MM.1S (cell line): ENCODE data around the gene GALNT10.

Experiments
- DNase-seq: peaks from one replicate; pipeline ENCODE4 v3.0.0-alpha.2; 2015
- H2AFZ ChIP-seq: fragments of 300-600 bp; sonication (generic); 2 replicates; pipeline ENCODE4 v1.6.0; 2016; ENCODE audit warnings: antibody characterized with exemption, low read length
- H3F3A ChIP-seq: fragments of 300-600 bp; sonication (generic); 2 replicates; pipeline ENCODE4 v1.6.1; 2016; ENCODE audit warnings: mild to moderate bottlenecking, antibody characterized with exemption, low read length, moderate library complexity, mixed read lengths; ENCODE audit not compliant: insufficient read depth
- H3K27ac ChIP-seq: fragments of 300-600 bp; sonication (generic); 2 replicates; pipeline ENCODE4 v1.5.1; 2016; ENCODE audit warnings: mild to moderate bottlenecking, low read length
- H3K27me3 ChIP-seq: fragments of 300-600 bp; sonication (generic); replicated peaks from 2 replicates; pipeline ENCODE4 v1.6.0; 2016; ENCODE audit warnings: low read length; ENCODE audit not compliant: insufficient read depth
- H3K36me3 ChIP-seq: fragments of 300-600 bp; sonication (generic); replicated peaks from 2 replicates; pipeline ENCODE4 v1.6.1; 2016; ENCODE audit warnings: mild to moderate bottlenecking, low read length, mixed read lengths; ENCODE audit not compliant: insufficient read depth
- H3K4me1 ChIP-seq: fragments of 300-600 bp; sonication (generic); 2 replicates; pipeline ENCODE4 v1.6.1; 2016; ENCODE audit warnings: low read length, mixed read lengths
- H3K4me2 ChIP-seq: fragments of 300-600 bp; sonication (generic); 2 replicates; pipeline ENCODE4 v1.6.0; 2016; ENCODE audit warnings: low read depth, low read length
- H3K4me3 ChIP-seq: fragments of 300-600 bp; sonication (generic); 2 replicates; pipeline ENCODE4 v1.5.1; 2016; ENCODE audit warnings: low read length, mixed read lengths
- H3K79me2 ChIP-seq: fragments of 300-600 bp; sonication (generic); 2 replicates; pipeline ENCODE4 v1.6.1; 2016; ENCODE audit warnings: mixed run types, low read length, mixed read lengths
- H3K9ac ChIP-seq: fragments of 300-600 bp; sonication (generic); 2 replicates; pipeline ENCODE4 v1.6.1; 2016; ENCODE audit warnings: low read length, mixed read lengths
- H3K9me2 ChIP-seq: fragments of 300-600 bp; sonication (generic); replicated peaks from 2 replicates; pipeline ENCODE4 v1.6.1; 2016; ENCODE audit warnings: mild to moderate bottlenecking, low read length, mixed read lengths; ENCODE audit not compliant: insufficient read depth
- H3K9me3 ChIP-seq: fragments of 300-600 bp; sonication (generic); replicated peaks from 2 replicates; pipeline ENCODE4 v1.6.1; 2016; ENCODE audit warnings: mild to moderate bottlenecking, low read length, mixed read lengths; ENCODE audit not compliant: insufficient read depth
- H4K20me1 ChIP-seq: fragments of 300-600 bp; sonication (generic); 2 replicates; pipeline ENCODE4 v1.6.1; 2016; ENCODE audit warnings: mild to moderate bottlenecking, low read length, moderate library complexity, mixed read lengths; ENCODE audit not compliant: insufficient read depth
- EZH2 ChIP-seq: fragments of 300-600 bp; sonication (generic); optimal IDR thresholded peaks from 2 replicates; pipeline ENCODE3; 2017; ENCODE audit warnings: low read depth, mild to moderate bottlenecking, antibody characterized with exemption, low read length, mixed read lengths
- EZH2phosphoT487 ChIP-seq: fragments of 300-600 bp; sonication (generic); IDR thresholded peaks from 2 replicates; pipeline ENCODE4 v1.6.1; 2018; ENCODE audit warnings: antibody characterized with exemption, low read length
- TF ChIP-seq, protein P1 (sequence below): fragments of 300-600 bp; sonication (generic); IDR thresholded peaks from 2 replicates; pipeline ENCODE4 v1.5.1; 2016; ENCODE audit warnings: antibody characterized with exemption, low read length, mixed read lengths

GALNT10 gene

DNA sequence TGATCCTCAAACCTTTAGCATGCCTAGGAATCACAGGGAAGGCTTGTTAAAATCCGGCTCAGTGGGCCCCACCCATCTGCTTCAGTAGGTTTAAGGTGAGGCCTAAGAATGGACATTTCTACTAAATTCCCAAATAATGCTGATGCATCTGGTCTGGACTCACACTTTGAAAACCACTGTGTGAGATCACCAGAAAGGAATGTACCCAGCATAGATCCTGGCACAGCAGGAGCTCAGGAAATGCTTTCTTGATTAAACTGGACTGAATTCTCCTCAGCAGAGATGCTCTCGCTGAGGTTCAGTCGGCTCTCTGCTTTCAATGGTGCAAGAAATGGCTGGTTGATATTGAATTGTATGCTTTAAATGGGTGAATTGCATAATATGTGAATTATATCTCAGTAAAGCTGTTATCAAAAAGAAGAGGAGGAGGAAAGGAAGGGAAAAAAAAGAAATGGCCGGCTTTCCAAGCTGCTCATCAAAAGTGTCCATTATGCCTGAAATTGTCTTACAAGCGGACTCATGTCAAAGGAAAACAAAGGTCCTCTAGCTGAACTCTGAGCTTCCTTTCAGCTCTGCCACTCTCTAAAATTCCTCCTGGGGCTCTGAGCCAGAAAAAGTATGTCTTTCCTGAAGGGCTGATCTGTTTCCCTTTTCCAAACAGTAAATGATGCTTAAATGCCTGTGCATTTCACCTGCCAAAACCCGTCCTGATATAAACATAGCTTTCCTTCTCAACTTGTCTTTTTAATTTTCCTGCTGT lies 177.7 kb downstream of the GALNT10 start:
- no peaks in the 10 kb centered on the region for H3K9me2 ChIP-seq
- no peaks in the 10 kb centered on the region for H3K9me3 ChIP-seq
- H3K4me3 ChIP-seq = no peak overlapping the region
- no peaks in the 10 kb centered on the region for H4K20me1 ChIP-seq
- no peak overlapping the region for H3K4me2 ChIP-seq
- no peaks in the 10 kb centered on the region for H3K79me2 ChIP-seq
- H3K27me3 ChIP-seq = no peaks in the 10 kb centered on the region
- H3K27ac ChIP-seq = no peak overlapping the region
- H2AFZ ChIP-seq = no peak overlapping the region
- H3F3A ChIP-seq = no peaks in the 10 kb centered on the region
- DNase-seq = no peak
- TF ChIP-seq EZH2phosphoT487 (no peak), EZH2 (no peak)
- TF ChIP-seq, protein P1, sequence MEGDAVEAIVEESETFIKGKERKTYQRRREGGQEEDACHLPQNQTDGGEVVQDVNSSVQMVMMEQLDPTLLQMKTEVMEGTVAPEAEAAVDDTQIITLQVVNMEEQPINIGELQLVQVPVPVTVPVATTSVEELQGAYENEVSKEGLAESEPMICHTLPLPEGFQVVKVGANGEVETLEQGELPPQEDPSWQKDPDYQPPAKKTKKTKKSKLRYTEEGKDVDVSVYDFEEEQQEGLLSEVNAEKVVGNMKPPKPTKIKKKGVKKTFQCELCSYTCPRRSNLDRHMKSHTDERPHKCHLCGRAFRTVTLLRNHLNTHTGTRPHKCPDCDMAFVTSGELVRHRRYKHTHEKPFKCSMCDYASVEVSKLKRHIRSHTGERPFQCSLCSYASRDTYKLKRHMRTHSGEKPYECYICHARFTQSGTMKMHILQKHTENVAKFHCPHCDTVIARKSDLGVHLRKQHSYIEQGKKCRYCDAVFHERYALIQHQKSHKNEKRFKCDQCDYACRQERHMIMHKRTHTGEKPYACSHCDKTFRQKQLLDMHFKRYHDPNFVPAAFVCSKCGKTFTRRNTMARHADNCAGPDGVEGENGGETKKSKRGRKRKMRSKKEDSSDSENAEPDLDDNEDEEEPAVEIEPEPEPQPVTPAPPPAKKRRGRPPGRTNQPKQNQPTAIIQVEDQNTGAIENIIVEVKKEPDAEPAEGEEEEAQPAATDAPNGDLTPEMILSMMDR = no peak
- H3K4me1 ChIP-seq = no peaks in the 10 kb centered on the region
- H3K36me3 ChIP-seq = no peaks in the 10 kb centered on the region
- no peak overlapping the region for H3K9ac ChIP-seq

DNA sequence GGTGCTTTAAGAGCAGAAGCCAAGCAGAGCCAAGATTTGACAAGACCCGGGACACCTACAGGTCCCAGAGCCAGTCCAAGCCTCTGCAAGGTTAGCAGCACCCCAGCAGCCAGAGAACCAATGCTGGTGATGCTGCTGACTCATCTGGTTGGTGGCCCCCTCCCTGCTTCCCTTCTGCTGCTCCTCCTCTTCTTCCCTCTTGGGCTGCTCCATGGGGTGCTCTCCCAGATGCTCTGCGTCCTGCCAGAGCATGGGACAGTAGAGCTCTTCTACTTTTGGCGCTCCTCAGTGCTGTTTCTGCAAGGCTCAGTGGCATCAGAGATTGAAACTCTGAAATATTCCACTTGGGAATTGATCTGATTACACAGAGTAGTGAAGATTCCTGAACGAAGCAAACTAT lies 179.1 kb downstream of the GALNT10 start:
- no peaks in the 10 kb centered on the region for H4K20me1 ChIP-seq
- DNase-seq = no peak
- no peaks in the 10 kb centered on the region for H3K9me2 ChIP-seq
- no peaks in the 10 kb centered on the region for H3K36me3 ChIP-seq
- H3K4me3 ChIP-seq = no peak overlapping the region
- H2AFZ ChIP-seq = no peak overlapping the region
- H3K27me3 ChIP-seq = no peaks in the 10 kb centered on the region
- no peaks in the 10 kb centered on the region for H3K9me3 ChIP-seq
- no peak overlapping the region for H3K4me2 ChIP-seq
- H3K9ac ChIP-seq = no peak overlapping the region
- no peaks in the 10 kb centered on the region for H3F3A ChIP-seq
- TF ChIP-seq EZH2 (no peak), EZH2phosphoT487 (no peak)
- TF ChIP-seq, protein P1 = no peak
- H3K27ac ChIP-seq = no peak overlapping the region
- no peaks in the 10 kb centered on the region for H3K79me2 ChIP-seq
- H3K4me1 ChIP-seq = no peaks in the 10 kb centered on the region

DNA sequence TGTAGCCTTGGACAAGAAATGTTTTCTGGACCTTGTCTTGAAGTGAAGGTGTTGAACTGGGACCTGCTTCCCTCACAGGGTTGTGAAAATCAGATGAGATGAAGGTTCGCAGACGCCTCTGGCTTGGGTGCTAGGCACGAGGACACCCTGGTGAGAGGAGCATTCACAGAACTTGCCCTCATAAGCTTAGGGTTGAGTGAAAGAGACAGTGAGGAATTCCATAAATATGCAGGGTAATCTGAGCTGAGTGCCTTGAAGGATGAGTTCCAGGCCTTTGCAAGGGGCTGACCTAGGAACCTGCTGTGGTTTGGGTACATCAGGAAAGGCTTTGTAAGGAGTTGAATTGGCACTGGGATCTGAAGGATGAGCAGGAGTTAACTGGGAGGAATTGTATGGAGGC lies 179.6 kb downstream of the GALNT10 start:
- Histone ChIP-seq H3K36me3 (no peaks in the 10 kb centered on the region), H3K9me2 (no peaks in the 10 kb centered on the region), H3K4me3 (no peak overlapping the region), H3K79me2 (no peaks in the 10 kb centered on the region), H3K9ac (no peak overlapping the region), H3K27ac (no peak overlapping the region), H3K9me3 (no peaks in the 10 kb centered on the region), H4K20me1 (no peaks in the 10 kb centered on the region), H2AFZ (no peak overlapping the region), H3K4me1 (no peaks in the 10 kb centered on the region), H3F3A (no peaks in the 10 kb centered on the region), H3K27me3 (no peaks in the 10 kb centered on the region), H3K4me2 (no peak overlapping the region)
- no peak for DNase-seq
- TF ChIP-seq, protein P1 = no peak
- TF ChIP-seq EZH2phosphoT487 (no peak), EZH2 (no peak)
